NK-92 treated with Interleukin-12 subunit alpha and Interleukin-12 subunit beta, amount 100 ng/mL, for 24 hours (cell line): ENCODE results near the gene MEI4.
"Not testable (repeated sequence)": the region's sequence is repeated elsewhere in the genome, so short reads cannot be mapped to it uniquely, and the experiment has no call there.

Source experiments
- DNase-seq: peaks from one replicate; lab custom pipeline; 2025; lab: John Stamatoyannopoulos, UW

MEI4 gene, protein sequence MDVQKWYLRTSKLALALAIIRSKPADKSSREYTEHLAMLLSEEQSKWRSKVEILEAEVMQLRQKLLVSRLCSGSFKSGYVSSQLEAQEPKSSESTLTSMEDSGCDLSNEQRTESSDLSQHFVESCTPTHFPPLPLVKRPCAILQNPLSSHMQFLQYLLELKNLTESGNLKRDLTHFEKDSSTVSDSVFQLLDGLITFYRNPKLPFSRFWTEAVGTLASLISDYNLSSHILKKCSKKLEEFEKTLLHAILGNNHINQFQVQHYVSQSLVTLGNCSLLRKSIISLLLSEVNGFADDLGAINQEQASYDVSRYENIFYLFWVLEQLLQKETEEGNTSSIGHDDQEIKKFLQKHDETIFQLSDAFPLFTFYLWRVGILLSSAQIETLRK

DNA sequence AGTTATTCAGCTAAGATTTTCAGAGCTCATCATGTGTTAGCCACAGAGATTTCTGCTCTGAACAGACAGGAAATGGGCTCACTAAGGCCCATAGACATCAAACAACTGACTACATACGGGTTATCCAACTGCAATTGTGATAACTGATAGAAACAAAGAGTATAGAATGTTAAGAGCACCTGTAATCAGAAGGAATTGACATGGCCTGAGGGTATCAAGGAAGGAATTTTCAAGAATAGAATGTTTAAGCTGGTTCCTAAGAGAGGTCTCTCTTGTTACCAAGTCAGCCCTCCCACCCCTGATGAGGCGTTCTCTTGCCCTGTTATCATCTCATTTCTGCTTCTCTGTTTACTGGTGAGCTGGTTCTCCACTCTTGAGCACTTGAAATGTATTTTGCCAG, at the start of gene MEI4:
Gene MEI4 (plus strand): TSS at position 301 of the 400 bp plus-strand sequence. CDS start 37,633 bp downstream, outside the sequence.
- no peak for DNase-seq

DNA sequence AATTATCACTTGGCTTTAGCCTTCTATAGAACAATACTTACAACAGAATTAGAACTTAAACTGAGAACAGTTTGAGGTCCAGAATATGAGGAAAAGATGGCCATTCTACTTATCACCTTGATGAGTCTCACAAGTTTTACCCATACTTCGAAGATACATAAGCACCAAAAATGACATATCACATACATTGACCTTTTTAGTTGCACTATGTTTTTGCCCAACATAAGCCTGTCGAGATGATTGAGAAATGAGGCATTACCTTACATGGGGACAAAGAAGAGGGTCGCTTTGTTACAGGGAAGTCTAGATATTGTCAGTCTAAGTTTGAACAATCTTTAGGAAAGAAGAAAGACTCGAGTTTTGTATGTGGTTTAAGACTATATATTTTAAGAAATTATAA, 48.4 kb upstream of the MEI4 start:
- DNase-seq = no peak

DNA sequence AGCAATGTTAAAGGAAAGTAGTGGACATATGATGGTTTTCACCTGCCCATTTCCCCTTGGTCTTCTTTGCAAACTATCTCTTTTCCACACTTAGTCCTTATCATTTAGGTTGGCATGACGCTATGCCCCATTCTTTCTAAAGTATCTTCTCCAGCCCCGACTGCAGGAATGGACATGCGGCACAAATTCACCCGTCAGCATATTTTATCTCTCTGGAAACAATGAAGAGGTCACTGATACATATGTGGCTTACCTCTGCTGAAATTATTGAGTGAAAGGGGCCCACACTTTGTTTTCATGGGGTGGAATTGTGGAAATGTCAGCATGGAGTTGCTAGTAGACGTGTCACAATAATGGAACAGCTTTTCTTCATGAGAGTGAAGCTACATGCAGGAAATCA, 45.8 kb upstream of the MEI4 start:
- no peak for DNase-seq

DNA sequence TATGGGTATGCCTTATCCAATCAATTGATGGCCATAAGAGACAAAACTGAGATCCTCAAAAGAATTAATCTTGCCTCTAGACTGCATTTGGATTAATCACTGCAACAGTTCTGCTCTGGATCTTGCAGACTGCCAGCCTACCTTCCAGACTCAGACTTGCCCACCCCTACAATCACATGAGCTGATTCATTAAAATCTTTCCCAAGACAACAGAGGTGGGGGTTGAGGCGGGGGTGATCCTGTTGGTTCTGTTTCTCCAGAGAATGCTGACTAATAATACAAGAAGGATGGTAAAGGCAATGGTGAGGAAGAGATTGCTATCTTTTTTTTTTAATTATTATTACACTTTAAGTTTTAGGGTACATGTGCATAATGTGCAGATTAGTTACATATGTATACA, 43.7 kb upstream of the MEI4 start:
- DNase-seq = no peak

DNA sequence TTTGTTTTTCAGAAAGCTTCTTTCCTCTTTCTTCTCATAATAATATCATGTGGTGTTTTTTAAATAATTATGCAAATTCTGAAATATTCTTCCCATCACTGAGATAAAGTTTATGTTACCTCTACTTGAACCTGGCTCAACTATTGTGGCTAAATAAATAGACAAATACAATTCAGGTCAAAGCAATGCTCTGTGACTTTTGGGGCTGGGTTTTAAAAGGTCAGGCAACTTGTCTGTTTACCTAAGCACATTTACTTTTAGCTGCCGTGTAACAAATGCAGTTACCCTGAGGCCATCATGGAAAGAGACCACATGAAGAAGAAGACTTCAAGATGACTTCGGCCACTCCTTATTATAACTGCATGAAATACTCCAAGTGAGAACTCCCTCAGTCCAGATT, 33.7 kb upstream of the MEI4 start:
- no peak for DNase-seq

DNA sequence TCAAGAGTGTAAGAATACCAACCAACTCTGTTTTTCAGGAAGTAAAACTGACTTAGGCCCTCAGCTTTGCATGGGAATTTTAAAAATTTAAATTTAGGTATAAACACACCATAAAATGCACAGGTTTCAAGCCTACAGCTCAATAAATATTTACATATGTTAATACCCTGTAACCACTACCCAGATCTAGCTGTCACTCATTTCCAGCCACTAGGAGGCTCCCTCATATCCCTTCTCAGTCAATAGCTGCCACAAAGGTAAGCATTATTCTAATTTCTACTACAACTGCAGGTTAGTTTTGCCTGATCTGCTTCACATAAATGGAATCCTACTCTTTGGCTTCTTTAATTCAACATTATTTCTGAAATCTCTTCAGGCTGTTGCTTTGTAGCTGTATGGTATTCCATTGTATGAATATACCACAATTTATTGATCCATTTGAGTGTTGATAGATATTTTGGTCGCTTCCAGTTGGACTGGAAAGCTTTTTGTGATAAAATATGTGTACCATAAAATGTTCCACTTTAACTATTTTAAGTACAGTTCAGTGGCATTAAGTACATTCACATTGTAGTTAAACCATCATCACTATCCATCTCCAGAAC, 32.5 kb upstream of the MEI4 start:
- no peak for DNase-seq

DNA sequence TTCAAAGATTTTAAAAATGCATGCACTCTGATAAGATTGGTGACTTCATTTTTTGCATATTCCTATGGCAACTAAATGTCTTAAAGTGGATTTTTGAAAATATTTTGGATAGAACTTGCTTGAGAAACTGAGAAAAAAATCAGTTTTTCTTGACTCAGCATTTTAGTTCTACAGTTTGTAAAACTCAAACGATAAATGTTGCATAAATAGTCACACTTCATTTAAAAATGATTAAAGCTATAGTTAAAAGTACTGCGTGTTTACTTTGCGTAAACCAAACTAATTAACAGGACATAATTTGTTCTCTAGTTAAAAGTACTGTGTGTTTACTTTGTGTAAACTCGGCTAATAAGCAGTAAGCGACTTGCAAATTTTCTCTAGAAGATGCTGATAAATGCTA, 28.3 kb upstream of the MEI4 start:
- no peak for DNase-seq

DNA sequence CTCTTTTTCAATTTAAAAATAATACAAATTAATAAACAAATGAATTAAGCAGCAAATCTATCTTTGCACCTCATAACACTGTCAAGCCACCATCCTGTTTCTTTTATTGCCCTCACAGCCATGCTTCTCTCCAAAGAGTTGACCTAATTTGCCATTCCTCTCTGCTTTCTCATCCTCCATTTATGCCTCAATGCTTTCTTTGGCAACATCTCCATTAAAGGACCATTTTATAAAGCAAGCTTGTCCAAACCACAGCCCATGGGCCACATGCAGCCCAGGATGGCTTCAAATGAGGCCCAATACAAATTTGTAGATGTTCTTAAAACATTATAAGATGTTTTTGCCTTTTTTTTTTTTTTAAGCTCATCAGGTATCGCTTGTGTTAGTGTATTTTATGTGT, 26.4 kb upstream of the MEI4 start:
- no peak for DNase-seq

DNA sequence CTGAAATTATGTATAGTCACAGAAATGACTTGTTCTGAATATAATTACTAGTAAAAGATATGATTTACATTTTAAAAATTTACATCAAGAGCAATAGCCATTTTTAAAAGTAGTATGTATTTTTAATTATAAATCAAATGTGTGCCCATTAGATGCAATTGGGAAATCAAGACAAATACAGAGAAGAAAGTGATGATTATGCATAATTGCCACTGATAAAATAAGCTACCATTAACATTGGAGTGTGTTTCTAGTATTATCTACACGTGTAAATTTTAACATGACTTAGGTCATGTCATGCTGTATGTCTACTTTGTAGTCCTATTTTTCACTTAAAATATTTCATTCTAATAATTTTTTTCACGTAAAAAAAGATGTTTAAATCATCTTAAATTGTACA, 22.8 kb upstream of the MEI4 start:
- DNase-seq = no peak

DNA sequence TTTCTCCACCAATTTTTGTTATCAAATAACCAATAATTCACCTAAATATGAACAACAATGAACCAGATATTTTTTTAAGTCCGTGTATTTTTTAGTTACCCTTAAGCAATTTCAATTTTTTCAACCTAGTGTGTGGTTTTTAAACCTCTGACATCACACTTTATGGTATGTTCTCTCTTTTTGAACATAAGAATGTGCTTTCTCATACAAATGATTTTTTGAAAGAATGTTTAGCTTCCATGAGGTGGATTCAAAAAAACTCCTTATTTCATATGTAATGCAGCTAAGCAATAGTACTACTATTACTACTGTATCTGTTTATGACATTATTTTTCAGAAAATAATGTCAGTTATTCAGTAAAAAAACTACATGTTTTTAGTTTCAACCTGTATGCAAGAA, 19.4 kb upstream of the MEI4 start:
- DNase-seq = no peak

DNA sequence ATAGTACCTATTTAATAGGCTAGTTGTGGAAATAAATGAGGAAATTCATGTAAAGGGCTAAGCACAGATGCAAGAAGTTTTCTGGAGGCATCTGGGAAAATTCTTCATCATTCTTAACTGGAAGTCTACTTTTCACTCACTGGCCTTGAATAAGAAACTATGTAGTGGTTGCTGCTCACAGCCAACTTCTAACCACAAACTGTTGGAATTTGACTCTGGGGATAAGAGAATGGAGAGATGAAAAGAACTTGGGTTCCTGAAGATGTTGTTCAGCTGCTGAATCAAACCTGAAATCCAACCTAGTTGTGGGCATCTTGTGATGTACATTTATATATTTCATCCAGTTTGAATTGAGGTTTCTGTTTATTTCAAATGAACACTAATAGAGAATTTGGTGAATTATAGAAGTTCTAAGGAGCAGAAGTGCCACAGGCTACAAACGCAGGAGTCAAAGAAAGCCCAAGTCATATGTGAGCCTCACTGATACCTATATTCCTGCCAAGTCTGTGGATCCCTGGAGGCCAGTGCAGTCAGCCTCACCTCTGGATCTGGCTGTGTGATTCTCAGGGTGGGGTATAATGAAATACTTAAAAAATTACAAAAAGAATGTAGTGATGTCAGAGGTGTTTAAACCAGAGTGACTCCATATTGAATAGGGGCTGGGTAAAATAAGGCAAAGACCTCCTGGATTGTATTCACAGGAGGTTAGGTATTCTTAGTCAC, 18.7 kb upstream of the MEI4 start:
- DNase-seq = no peak

DNA sequence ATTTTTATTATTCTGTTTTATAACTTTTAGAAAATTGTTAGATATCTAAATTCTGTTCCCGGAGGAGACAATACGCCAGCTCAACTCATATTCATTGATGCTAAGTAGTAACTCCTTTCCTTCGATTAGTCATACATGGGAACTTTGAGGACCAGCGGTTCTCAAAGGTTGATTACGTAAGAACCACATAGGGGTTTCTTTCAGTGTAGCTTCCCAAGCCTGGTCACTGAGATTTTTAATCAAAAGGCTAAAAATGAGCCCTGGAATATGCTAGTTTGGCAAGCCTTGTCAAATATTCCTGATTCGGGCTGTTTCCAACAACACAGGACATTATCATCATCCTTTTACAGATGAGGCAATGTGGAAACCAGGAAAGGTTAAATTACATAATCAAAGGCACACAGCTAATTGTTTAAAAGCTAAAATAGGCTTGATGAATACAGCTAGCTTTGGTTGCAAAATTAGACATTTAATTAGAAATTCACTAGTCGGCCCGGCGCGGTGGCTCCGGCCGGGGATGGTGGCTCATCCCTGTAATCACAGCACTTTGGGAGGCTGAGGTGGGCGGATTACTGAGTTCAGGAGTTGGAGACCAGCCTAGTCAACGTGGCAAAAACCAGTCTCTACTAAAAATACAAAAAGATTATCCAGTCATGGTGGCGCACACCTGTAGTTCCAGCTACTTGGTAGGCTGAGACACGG, 14.6 kb upstream of the MEI4 start:
- no peak for DNase-seq

DNA sequence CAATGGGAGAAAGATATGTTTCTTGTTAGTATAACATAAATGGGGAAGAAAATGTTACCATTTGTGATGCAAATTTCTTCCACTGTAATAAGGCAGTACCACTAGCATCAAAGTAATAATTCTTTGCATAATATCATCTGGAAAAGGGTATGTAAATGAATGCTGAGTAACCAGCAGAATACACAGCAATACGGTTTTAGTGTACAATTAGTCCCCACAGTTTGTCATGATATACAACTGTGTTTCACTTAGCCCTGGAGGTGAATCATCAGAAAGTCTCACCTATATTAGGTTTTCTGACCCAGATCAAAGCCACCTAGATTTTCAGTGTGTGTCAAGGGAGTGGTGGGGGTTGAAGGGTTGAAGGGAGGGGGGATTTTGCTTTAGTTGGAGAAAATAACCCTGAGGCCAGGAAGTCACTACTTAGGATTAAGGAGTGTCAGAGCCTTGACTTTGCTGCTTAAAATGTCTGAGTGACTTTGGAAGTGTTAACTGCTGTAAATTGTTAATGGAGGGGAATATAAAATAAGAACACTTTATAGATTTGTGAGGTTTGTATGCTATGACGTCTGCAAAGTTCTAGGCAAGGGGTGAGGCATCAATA, 8.6 kb upstream of the MEI4 start:
- no peak for DNase-seq

DNA sequence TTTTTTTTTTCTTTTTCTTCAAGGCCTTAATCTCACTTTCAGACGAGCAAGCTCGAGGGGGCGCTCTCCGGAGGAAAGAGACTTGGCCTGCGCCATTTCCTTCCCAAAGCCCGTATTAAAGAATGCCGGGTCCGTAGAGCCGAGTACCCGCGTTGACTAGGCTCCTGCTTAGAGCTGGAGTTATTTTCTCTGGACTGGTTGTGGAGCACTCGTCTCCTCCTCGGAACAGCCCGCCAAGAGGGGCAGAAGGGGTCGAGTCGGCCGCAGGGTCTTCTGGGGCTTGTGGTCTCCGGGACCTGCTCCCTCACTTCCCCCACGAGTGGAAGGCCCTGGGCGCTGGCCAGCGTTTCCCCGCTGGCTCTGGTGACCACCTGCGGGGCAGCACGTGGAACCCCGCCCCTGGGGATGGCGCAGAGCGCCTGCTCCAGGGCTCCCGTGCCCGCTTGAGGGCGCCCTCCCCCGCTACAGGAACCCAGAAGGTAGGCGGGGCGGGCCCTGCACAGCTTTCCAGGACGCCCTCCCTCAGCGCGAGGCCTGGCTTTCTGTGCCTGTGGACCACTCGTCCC, 2.7 kb upstream of the MEI4 start:
- no peak for DNase-seq

DNA sequence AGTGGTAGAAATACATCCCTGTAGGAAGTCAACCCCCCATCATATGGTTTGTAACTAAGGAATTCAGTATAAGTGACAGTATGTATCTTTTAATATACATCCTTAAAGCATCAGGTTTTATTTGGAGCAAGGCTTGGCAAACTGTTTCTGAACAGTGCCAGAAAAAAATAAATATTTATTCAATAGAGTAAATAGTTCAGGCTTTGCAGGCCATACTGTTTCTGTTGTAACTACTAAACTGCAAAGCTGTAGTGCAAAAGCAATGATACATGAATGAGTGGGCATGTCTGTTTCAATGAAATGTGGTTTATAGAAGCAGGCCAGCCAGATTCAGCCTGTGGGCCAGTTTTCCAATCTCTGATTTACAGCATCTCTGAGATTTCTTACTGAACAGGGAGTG, 977 bp downstream of the MEI4 start:
- no peak for DNase-seq

DNA sequence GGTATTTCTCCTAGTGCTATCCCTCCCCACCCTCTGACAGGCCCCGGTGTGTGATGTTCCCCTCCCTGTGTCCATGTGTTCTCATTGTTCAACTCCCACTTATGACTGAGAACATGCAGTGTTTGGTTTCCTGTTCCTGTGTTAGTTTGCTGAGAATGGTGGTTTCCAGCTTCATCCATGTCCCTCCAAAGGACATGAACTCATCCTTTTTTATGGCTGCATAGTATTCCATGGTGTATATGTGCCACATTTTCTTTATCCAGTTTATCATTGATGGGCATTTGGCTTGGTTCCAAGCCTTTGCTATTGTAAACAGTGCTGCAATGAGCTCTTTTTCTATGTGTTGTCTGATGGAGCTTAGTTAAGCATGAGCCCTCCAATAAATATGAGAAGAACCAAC, 2.2 kb downstream of the MEI4 start:
- DNase-seq = not testable (repeated sequence)

DNA sequence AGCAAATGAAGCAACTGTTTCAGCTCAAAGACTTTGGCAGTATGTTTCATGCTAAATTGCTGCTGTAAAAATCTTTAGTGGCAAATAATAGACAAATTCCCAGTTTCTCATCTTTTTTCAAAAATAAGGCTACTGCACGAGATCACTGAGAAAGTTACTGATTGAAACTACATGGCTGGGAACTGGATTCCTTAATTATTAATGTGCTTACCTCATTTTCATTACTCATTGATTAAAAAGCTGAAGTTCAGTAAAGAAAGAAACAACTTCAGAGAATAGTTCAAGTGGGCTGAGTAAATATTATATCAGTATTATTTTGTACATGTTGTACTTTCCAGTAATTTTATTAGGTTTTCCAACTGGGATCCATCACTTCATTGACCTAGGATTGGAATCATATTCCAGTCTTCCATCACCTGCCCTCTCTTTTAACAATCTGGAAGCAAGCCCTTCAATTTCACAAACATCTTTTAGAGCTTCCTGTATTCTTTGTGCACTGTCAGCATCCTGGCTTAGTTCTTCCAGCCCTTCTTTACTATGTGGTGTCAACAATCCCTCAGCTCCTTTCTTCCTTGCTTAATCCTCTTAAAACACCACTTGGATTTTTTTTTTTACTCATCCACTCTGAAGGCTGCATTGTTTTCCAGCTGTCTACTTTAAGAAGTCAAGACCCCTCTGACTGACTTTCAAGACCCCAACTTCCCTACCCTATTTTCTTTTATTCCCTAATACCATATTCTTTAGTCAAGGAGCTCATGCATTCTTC, 4.3 kb downstream of the MEI4 start:
- DNase-seq = no peak

DNA sequence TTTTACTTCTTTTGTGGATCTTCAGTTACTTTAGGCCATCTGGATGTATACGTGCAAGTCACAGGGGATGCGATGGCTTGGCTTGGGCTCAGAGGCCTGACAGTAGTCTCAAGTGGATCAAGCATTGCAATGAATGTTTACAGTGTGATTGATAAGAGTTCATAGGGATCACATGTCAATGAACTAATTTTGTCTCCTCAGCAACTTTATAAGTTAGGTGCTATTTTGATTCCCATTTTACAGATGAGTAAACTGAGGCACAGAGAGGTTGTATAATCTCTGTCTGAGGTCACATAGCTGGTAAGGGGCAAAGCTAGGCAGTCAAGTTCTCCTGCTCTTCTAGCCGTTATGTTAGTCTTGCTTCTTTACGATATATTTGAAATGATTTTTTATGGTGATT, 13.5 kb downstream of the MEI4 start:
- no peak for DNase-seq

DNA sequence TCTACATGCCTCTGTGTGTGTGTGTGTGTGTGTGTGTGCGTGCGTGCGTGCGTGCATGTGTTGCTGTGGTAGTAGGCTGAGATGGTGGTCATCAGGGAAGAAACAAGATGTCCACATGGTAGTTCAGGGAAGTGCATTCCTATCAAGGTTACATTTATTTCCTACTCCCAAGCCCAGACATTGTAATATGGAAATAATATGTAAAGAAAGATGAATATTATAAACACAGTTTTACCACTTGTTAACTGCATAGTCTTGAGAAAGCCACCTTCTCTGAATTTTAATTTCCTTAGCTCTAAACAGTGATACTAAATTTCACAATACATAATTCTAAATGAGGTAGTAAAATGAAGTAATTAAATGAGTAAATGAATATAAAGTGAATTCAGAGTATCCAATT, 14.0 kb downstream of the MEI4 start:
- DNase-seq = no peak

DNA sequence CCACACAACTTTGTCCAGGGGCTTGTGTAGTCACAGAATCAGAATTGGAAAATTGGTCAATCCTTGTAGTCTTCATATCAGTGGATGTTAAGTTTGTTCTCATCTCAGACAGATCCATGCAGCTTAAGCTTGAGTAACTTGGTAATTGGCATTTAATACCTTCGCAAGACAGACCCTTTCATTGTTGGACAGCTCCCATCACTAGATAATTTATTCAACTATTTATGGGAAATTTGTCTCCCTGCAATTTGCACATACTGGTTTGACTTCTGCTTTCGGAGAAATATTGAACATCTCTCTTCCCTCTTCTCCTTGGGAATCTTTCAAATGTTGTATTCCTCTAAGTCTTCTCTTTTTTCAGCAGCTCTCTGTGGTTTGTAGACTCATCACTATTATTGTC, 17.1 kb downstream of the MEI4 start:
- no peak for DNase-seq

DNA sequence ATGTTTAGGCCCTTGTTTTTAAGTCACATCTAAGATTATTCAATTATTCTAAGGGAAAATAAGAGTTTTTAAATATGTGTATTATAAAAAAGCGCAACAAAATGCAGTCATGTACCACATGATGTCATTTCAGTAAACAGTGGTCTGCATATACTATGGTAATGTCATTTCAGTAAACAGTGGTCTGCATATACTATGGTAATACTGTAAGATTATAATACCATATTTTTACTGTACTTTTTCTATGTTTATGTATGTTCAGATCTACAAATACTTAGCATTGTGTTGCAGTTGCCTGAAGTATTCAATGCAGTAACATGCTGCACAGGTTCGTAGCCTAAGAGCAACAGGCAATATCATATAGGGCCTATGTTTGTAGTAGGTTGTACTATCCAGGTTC, 21.4 kb downstream of the MEI4 start:
- DNase-seq = no peak
